ENCODE data around the gene PPP1R1B.

PPP1R1B gene

DNA sequence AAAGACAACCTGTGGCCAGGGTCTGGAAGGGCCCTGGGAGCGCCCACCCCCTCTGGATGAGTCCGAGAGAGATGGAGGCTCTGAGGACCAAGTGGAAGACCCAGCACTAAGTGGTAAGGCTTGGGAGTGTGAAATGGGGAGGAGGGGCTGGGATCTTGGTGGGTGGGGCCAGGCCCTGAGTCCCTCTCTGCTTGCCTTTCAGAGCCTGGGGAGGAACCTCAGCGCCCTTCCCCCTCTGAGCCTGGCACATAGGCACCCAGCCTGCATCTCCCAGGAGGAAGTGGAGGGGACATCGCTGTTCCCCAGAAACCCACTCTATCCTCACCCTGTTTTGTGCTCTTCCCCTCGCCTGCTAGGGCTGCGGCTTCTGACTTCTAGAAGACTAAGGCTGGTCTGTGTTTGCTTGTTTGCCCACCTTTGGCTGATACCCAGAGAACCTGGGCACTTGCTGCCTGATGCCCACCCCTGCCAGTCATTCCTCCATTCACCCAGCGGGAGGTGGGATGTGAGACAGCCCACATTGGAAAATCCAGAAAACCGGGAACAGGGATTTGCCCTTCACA, 8.9 kb downstream of the PPP1R1B start:
- DNase-seq, result no peak

DNA sequence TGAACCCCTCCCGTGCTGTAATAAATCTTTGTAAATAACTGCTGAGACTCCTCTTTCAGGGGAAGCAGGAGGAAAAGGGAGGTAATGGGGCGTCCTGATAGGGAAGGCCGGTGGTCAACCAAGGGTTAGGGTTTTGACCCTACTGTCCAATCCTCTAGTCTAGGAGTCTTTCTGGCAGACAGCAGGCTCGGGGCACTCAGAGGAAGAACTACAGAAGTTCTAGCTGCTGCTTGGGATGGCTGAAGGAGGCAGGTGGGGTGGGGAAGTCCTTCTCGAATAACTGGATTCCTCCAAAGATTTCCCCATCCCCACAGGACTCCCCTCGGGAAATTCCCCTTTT, 9.8 kb downstream of the PPP1R1B start:
- no peak for DNase-seq

DNA sequence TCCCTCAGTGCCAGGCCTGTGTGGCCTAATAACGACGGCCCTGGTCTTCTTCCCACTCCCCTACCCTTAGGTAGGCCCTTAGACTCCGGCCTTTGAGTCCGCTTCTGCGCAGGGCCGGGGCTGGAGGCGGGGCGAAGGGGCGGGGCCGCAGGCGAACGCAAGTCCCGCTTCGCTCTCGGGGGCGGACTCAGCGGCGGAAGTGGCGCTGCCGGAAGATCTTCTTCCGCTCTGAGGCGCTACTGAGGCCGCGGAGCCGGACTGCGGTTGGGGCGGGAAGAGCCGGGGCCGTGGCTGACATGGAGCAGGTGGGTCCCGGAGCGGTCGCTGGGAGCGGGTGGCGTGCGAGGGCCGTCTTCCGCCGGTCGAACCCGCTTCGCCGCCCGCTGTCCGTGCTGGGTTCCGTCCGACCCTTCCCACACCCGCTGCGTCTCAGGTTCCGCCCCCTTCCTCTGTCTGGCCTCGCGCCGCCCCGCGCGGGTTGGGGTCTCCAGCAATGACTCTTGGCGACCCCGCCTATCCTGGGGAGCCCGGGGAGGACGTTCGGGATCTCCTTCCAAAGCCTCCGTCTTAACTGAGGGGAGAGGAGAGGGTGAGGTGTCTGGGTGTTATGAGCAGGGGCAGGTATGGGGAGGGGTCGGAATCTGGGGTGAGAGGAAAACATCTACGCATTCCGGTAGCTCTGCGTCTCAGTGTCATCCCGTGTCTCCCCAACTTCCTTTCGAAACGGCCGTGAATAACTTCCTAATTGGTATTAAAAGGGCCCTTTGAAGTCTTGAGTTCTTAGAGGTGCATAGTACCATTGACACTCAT, 10.4 kb downstream of the PPP1R1B start, which contains the start of gene STARD3:
STARD3 (plus strand) TSS at position 218 of the 810 bp plus-strand sequence. CDS start 16,388 bp downstream, outside the sequence.
- DNase-seq, result peak; percentile 91

DNA sequence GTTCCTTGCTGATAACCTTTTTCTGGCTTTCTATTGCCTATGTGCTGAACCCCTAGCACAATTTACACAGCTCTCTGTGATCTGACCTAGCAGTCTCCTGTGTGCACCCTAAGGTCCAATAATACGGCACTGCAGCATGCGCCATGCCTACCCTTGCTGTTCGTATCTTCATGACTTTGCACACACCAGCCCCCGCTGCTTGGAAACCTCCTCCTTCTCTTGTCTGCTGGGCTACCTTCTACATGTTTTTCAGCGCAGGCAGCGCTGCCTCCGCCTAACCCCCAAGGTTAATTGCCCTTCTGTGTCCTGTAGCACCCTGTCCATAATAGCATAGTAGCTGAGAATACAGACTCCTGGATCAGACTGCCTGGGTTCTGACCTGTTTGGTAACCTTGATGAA, 11.6 kb downstream of the PPP1R1B start:
- DNase-seq, result no peak

DNA sequence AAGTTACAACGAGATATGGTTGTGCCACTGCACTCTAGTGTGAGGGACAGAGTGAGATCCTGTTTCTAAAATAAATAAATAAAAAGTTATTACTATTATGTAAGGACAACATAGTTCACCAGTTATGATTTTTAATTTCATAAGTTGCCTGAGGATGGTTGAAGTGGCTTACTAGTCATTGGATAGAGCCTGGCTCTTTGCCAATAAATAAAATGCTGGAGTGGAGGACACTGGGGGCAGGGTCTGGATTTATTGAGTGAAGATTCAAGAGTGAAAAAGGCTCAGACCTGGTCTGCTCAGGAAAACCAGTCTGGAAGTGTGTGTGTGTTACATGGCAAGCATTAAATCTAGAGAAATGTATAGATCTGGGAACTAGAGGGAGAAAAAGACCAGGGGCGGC, 12.3 kb downstream of the PPP1R1B start:
- DNase-seq, result no peak

DNA sequence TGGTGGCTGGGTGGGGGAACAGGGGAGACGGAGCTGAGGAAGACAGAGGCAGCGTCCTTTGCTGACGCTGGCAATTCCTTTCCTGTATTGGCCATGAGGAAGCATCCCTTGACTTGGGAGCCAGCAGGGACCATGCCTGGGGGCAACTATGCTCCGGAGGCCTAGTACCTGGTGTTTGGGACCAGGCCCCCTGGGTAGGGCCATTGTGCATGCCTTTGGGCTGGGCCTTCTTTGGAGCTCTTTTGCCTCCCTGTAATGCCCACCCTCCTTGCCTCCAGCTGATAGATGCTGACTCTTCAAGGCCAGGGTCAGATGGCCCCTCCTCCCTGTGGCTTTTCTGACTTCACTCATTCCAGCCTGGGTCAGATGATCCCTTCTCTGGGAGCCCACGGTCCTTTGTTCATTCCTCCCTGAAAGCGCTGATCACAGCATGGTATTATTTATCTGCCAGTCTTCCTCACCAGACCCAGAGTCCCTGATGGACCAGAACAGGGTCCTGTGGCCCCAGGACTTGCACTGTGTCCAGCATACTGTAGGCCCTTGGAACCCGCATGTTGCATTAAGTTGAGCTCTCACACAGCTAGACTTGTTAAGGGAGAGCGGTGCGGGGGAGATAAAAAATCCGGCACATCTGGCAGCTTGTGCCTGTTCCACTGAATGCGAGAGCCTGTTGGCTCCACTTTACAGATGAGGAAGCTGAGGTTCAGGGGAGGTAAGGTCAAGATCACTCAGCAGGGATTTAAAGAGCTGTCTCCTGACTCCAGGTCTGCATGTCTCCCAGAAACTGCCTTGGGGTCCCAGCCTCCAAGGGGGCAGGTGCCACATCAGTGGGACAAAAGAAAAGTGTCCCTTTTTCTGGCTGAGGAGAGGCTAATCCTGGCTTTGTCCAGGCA, 13.1 kb downstream of the PPP1R1B start:
- no peak for DNase-seq

DNA sequence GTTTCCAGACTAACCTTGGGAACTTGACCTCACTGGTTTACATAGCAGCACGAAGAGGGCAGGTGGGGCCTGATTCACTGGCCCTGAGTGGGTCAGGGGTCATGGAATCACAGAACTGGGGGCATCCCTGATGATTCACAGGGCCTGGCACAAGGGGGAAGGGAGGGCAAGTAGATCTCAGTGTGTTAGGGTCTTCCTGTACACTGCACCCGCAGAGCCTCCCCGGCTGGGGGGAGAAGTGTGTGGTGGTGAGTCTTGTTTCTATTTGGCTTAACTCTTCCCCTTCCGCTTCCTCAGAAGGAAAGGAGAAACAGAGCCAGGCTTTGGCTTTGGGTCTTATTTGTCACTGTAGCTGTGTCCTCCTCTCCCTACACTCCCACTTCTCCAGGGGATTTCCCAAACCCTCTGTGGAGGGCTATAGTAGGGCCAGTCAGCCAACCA, 13.9 kb downstream of the PPP1R1B start:
- DNase-seq, result peak; percentile 69

DNA sequence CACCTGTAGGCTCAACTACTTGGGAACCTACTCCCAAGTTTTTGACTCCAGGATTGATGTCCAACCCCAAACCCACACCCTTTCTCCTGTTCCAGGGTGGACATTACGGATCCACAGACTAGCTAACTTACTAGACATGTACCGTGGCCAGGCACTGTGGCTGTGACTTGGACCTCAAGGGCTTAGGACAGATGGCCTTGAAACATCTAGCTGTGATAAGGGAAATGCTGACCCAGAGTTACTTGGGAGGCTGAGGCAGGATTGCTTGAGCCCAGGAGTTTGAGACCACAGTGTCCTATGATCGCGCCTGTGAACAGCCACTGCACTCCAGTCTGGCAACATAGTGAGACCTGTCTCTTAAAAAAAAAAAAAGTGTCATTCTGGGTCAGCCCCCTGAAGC, 14.3 kb downstream of the PPP1R1B start:
- DNase-seq, result no peak

DNA sequence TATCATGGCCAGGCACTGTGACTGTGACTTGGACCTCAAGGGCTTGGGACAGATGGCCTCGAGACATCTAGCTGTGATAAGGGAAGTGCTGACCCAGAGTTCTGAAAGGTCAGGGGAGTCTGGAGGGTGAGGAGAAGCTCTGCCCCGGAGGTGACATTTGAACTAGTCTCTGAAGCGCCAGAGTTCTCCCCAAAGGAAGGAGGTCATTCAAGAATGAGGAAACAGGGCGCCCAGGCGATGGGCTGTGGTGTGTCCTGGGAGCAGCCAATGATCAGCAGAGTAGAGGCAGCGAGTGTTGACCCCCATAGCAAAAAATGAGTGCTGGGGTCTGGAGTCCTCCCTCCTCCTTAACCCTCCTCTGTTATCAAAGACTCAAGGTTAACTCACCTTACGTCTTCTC, 15.1 kb downstream of the PPP1R1B start:
- DNase-seq, result peak; percentile 62

DNA sequence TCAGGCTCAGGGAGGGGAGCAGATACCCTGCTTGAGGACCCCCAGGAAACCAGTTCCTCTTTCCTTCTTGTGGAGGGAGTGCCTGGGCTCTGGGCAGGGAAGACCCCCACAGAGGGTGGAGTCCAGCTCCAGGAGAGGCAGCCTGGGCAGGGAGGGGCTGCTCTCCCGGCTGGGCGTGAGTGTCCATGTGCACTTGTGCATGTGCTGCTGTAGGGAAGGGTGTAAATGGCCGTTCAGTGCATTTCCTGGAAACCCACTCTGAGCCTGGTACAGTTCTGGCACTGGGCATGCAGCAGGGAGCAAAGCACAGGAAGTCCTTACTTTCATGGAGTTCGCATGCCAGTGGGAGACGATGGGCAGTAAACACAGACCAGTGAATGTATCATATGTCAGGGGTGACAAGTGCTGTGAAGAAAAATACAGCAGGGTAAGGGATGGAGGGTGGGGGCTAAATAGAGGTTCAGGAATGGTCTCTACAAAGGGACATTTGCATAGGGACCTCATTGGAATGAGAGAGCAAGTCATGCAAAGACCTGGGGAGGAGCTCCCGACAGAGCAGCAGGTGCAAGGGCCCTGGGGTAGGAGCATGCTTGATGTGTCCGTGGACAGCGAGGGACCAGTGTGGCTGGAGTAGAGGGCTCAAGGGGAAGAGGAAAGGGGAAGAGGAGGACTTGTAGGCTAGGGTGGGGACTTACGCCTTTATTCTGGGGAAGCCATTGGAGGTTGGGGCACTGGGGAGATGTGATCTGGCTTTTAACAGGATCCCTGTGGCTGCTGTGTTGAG, 15.7 kb downstream of the PPP1R1B start:
- DNase-seq, result no peak

DNA sequence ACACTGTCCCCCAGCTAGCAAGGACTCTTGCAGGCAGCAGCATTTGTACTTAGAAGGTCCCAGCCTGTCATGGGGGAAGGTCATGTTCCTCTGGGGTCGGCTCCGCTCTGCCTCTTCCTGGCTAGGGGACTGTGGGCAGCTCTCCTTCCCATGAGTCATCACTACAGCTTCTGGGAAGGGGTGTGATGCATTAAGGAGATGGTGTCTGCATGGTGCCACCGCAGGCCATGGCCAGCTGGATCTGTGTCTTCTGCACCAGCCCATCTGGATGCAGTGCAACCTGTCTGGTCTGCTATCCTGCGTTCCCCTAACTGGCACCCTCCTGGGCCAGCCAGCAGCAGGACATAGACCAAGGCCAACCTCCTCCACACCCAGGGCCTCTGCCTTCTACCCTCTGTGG, 16.5 kb downstream of the PPP1R1B start:
- DNase-seq, result no peak

DNA sequence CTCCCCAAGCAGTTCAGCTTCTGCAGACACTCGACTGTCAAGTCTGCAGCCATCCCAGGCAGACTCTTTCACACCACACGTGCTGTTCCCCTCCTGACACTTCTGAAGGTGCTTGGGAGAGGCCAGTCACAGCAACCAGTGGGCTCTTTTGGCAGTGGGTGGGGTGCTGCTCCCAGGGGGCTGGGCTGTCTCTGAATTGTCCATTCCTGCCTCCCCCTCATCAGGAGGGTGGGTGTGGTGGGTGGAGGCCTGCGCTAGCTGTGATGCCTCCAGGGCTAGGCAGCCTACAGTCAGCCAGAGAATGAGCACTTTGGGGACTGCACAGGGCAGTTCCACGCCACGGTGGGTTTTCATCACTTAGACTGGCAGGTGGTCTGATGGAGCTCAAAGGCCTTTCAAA, 20.5 kb downstream of the PPP1R1B start:
- no peak for DNase-seq

DNA sequence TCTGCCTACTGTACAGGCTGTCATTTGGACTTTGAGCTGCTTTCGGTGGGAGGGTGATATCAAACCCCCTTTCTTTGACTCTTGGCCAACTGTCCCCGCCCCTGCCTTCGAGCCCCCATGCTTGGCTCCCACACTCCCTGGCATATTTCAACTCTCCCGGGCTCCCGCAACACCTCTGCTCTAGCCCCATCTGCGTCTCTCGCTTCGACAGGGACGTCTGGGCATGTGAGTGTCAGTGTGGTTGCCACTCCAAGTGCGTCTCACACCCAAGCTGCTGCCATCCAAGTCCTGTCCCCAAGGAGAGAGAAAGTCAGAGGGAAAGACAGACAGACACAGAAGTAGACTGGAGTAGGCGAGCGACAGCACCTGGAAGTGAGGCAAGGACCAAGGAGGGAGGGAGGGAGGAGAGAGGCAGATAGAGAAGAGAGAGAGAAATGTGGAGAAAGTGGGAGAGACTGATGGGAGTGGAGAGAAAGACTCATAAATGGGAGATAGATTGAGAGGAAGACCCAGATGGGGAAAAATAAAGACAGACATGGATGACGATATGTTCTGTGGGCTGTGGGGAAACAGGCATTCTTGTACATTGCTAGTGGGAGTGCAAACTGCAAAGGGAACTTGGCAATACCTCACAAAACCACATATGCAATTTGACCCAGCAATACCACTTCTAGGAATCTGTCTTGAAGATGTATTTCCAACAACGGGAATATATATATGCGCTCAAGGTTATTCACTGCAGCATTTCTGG, 22.0 kb downstream of the PPP1R1B start:
- peak; percentile 63 for DNase-seq

DNA sequence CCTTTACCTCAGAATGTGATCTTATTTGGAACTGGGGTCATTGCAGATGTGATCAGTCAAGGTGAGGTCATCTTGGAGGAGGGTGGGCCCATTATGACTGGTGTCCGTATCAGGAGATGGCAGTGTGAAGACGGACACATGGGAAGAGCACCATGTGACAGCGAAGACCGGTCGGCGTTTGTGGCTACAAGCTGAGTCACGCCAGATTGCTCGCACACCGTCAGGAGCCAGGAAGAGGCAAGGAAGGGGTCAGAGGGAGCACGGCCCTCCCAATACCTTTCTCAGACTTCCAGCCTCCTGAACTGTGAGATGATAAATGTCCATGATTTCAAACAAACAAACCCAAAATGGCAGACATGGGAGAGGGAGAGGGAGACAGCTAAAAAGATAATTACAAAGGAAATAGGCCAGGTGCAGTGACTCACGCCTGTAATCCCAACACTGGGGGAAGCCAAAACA, 23.4 kb downstream of the PPP1R1B start:
- DNase-seq, result no peak

DNA sequence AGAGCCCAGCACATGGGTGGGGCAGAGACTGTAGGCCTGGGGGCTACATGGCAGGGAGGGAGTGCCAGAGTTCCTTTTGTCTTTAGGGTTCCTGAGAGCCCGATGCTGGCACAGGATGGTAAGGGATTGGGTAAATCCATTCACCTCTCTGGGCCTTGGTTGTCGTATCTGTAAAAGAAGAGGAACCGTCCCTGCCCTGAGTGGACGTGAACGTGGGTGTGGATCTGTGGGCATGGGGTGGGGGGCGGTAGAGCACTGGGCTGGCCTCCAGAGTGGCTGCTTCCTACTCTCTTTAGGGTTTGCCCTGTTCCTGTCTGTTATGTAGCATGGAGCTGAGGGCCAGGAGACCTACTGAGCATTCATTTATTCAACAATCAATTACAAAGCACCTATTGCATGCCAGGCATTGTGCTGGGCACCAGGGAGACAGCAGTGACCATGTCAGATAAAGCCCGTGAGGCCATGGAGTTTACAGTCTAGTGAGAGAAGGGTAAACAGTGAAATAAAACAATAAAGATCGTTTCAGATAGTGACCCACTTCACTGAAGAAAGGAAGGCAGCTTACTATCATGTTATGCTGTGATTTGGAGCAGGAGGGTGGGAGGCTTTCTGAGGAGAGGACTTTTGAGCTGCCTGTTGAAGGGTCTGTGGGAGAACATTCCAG, 25.3 kb downstream of the PPP1R1B start:
- DNase-seq, result no peak

DNA sequence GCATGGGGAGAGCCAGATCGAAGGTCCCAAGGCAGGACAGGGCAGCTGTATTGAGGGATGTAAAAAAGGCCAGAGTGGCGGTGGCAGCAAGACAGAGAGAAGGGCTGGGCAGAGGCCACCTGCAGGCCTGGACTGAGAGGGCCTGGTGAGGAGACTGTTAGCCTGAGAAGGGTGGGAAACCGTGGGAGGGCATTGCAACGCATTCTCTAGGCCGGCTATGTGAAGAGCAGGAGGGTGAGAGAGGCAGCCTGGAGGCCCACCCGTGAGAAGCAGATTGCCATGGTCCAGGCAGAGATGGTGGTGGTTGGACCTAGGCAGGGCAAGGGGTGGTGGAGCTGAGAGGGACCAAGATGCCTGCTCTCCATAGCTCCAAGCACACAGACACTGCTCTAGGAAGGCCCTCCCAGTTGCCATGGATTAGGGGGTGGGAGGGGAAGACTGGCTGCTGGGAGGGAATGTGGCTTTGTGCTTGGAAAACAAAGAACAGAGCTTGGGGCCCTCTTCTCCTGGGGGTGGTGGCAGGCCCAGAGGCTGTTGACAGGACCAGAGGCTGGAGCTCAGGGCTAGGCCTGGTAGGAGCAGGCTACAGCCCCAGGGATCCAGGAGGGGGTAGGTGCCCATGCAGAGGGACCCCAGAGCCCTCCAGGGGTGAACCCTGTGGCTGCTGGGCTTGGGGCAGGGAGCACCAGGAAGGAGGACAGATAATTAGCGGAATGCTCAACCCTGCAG, 26.0 kb downstream of the PPP1R1B start:
- DNase-seq, result no peak

DNA sequence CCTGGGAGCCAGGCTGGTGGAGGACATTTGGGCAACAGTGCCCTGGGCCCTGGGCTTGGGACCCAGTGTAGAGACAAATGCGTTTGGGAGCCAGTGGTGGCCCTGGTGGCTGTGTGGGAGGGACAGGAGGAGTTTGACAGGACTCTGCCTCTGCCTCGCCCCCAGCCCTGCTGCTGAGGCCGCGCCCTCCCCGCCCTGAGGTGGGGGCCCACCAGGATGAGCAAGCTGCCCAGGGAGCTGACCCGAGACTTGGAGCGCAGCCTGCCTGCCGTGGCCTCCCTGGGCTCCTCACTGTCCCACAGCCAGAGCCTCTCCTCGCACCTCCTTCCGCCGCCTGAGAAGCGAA, 26.5 kb downstream of the PPP1R1B start:
- no peak for DNase-seq

DNA sequence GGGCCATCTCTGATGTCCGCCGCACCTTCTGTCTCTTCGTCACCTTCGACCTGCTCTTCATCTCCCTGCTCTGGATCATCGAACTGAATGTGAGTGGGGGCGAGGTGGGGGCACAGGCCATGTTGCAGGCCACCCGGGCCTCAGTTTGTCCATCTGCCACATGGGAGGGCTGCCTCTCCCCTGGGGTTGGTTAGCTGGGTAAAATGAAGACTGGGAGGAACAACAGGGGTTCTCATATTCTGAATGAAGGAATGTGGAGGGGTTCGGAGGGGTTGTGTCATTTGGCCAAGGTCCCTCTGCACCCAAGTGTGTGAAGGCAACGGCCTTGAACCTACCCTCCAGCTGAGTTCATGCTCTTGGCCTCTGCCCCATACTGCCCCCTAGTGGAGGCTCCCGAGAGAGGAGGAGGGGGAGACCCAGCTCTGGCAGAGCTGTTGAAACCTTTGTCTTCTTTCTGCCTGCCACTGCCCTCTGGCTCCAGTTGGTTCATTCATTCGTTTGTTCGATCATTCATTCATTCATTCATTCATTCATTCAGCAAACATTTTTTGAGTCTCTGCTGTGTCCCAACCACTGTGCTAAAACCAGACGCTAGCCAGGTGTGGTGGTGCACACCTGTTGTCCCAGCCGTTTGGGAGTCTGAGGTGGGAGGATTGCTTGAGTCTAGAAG, 27.0 kb downstream of the PPP1R1B start:
- peak; percentile 73 for DNase-seq

DNA sequence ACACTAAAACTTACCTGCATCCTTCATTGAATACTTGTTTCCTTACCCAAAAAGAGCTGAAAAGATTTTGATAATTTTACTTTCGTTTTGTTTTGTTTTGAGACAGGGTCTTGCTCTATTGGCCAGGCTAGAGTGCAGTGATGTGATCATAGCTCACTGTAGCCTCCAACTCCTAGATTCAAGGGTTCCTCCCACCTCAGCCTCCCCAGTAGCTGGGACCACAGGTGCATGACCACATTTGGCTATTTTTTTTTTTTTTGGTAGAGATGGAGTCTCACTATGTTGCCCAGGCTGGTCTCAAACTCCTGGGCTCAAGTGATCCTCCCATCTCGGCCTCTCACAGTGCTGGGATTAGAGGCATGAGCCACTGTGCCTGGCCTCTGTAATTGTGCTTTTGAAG, 28.4 kb downstream of the PPP1R1B start:
- no peak for DNase-seq

DNA sequence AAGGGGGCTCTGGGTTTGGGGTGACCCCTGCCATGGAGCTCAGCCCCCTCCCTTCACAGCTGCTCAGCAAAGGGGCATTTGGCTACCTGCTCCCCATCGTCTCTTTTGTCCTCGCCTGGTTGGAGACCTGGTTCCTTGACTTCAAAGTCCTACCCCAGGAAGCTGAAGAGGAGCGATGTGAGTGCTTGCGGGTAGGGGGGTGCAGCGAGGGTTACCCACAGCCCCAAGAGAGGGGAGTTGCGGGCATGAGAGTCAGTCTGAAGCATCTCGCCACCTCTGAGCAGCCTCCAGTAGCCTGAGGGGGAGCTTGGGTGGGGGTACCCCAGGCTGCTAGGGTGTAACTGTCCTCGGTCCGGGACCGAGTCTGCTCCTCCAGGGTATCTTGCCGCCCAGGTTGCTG, 31.6 kb downstream of the PPP1R1B start:
- DNase-seq, result no peak

Measured in inflammatory macrophage treated with lipopolysaccharide for 4 hours (primary cell).